SK-N-SH (cell line): ENCODE data around the gene CACNA2D3. TPM values are rescaled to one million over a fixed set of nuclear protein-coding genes. Genes with fewer than 3 reads are reported as not detected.

Source experiments
- CTCF ChIA-PET: fragments of 300-600, 350-600 bp; formaldehyde crosslinking; extraction: SDS; loops from one replicate; lab custom pipeline; 2021; lab: Yijun Ruan, JAX
- POLR2A ChIA-PET: fragments of 350-600 bp; sonication (Branson Sonifier 250); formaldehyde crosslinking; extraction: SDS; loops from one replicate; lab custom pipeline; 2020; ENCODE audit warnings: antibody characterized with exemption, inconsistent platforms; lab: Yijun Ruan, JAX
- DNase-seq: peaks from one replicate; pipeline ENCODE4 v3.0.0; 2012
- H2AFZ ChIP-seq: fragments of 200-600 bp; sonication (generic); 2 replicates; pipeline ENCODE4 v1.8.1; 2016; ENCODE audit warnings: antibody characterized with exemption, mild to moderate bottlenecking, low read depth
- H3F3A ChIP-seq: fragments of 200-600 bp; sonication (generic); replicated peaks from 2 replicates; pipeline ENCODE3; 2016; ENCODE audit warnings: antibody characterized with exemption, mild to moderate bottlenecking; ENCODE audit not compliant: insufficient read depth
- H3K27ac ChIP-seq, 2 experiments: fragments of 200-500 bp in 1 of 2; fragments of 200-600 bp in 1 of 2; sonication (Bioruptor generic) in 1 of 2; sonication (generic), shearing (Covaris generic) in 1 of 2; 2 replicates each; pipeline versions ENCODE4 v1.5.1 to v1.6.1; 2014 to 2016; ENCODE audit warnings: low read depth in 2 of 2, inconsistent platforms in 1 of 2, low read length in 1 of 2, mild to moderate bottlenecking in 1 of 2, mixed read lengths in 1 of 2
- H3K27me3 ChIP-seq: fragments of 200-600 bp; sonication (generic), shearing (Covaris generic); 2 replicates; pipeline ENCODE4 v1.6.1; 2016; ENCODE audit warnings: mixed run types; ENCODE audit not compliant: insufficient read depth
- H3K36me3 ChIP-seq, 2 experiments: fragments of 200-500 bp in 1 of 2; fragments of 200-600 bp in 1 of 2; sonication (Bioruptor generic) in 1 of 2; sonication (generic) in 1 of 2; replicated peaks in 1 of 2; 2 replicates each; pipeline versions ENCODE3 to v1.5.1; 2014 to 2016; ENCODE audit warnings: low read length in 1 of 2, mild to moderate bottlenecking in 1 of 2; ENCODE audit not compliant: insufficient read depth in 2 of 2, control insufficient read depth in 1 of 2
- H3K4me1 ChIP-seq, 2 experiments: fragments of 200-500 bp in 1 of 2; fragments of 200-600 bp in 1 of 2; sonication (Bioruptor generic) in 1 of 2; sonication (generic), shearing (Covaris generic) in 1 of 2; 2 replicates each; pipeline versions ENCODE4 v1.5.1 to v1.6.1; 2014 to 2016; ENCODE audit warnings: low read depth in 1 of 2, low read length in 1 of 2, mixed run types in 1 of 2; ENCODE audit not compliant: insufficient read depth in 2 of 2, control insufficient read depth in 1 of 2
- H3K4me2 ChIP-seq: fragments of 200-600 bp; sonication (generic), shearing (Covaris generic); 2 replicates; pipeline ENCODE4 v1.6.1; 2017; ENCODE audit warnings: mixed run types
- H3K4me3 ChIP-seq, 2 experiments: fragments of 200-500 bp in 1 of 2; fragments of 200-600 bp in 1 of 2; sonication (Bioruptor generic) in 1 of 2; sonication (generic), shearing (Covaris generic) in 1 of 2; 2 replicates each; pipeline versions ENCODE4 v1.5.1 to v1.8.1; 2014 to 2016; ENCODE audit warnings: low read depth in 2 of 2, inconsistent platforms in 1 of 2, low read length in 1 of 2, mild to moderate bottlenecking in 1 of 2, mixed read lengths in 1 of 2, moderate library complexity in 1 of 2
- H3K79me2 ChIP-seq: fragments of 200-600 bp; sonication (generic); 2 replicates; pipeline ENCODE4 v1.8.1; 2017; ENCODE audit warnings: mild to moderate bottlenecking; ENCODE audit not compliant: insufficient read depth
- H3K9ac ChIP-seq: fragments of 200-600 bp; sonication (generic); 2 replicates; pipeline ENCODE4 v1.6.1; 2017; ENCODE audit warnings: mixed run types
- H3K9me2 ChIP-seq: fragments of 200-600 bp; sonication (generic); 2 replicates; pipeline ENCODE4 v1.6.1; 2017; ENCODE audit warnings: mixed run types
- H3K9me3 ChIP-seq: fragments of 200-600 bp; sonication (generic); 2 replicates; pipeline ENCODE4 v1.6.1; 2017; ENCODE audit warnings: mixed run types, mild to moderate bottlenecking, moderate library complexity
- H4K20me1 ChIP-seq: fragments of 200-600 bp; sonication (generic); 2 replicates; pipeline ENCODE4 v1.6.1; 2017; ENCODE audit warnings: mild to moderate bottlenecking, mixed run types; ENCODE audit not compliant: insufficient read depth
- ELF1 ChIP-seq: IDR thresholded peaks from 2 replicates; pipeline ENCODE4 v1.4.0; 2012
- PBX3 ChIP-seq: IDR thresholded peaks from 2 replicates; pipeline ENCODE4; 2012
- SMC3 ChIP-seq: IDR thresholded peaks from 2 replicates; pipeline ENCODE4 v1.6.1; 2012; ENCODE audit warnings: low read depth, low read length, improper control_type of control experiment
- YY1 ChIP-seq: IDR thresholded peaks from 2 replicates; pipeline ENCODE4 v1.4.0; 2012; ENCODE audit warnings: low read depth, mild to moderate bottlenecking
- WGBS: methylation state at CpG from one replicate; pipeline ENCODE4 v1.1.6; 2017; ENCODE audit warnings: low lambda C conversion rate; 5-methylcytosine and 5-hydroxymethylcytosine counted together
- polyA plus RNA-seq, 3 experiments: library from polyadenylated mRNA; depleted of rRNA; stranded (reverse); fragments of >200 nt; gene quantifications; 2 replicates each; pipeline ENCODE4 v1.2.3, GENCODE V29; 2012
- TF ChIP-seq, protein P1 (sequence below): IDR thresholded peaks from 2 replicates; pipeline ENCODE4 v1.6.1; 2012; ENCODE audit warnings: mild to moderate bottlenecking, low read depth, low read length, moderate library complexity

The CACNA2D3 gene
- polyA plus RNA-seq, 1 of the 3 experiments (the other 2 are of a cell fraction) = 0.15 TPM

DNA sequence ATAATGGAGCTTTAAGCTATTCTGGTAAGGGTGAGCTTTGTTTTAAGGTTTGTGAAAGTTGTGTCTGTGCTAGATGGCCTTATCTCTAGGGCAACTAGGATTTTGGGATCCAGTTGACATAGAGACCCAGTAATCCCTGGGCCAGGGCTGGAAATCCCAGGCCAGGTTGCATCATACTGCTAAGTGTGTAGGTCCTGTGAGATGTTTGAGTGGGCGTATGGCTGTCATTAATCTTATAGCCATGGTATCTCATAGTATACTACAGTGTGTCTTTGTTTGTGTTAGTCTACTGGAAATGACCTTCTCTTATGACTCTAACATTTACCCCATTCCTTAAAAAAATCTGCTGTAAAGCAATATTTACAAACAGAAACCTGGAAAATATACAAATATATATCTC, 151.4 kb downstream of the CACNA2D3 start:
- ChIA-PET CTCF (no interaction called here), POLR2A (no interaction called here)
- DNase-seq = no peak
- H2AFZ ChIP-seq = no peak overlapping the region
- H3F3A ChIP-seq = no peaks in the 10 kb centered on the region
- H3K27ac ChIP-seq = no peak overlapping the region
- no peak overlapping the region for H3K4me3 ChIP-seq
- no peaks in the 10 kb centered on the region for H3K9me3 ChIP-seq
- H3K9ac ChIP-seq = no peak overlapping the region
- H3K4me1 ChIP-seq = no peaks in the 10 kb centered on the region; a peak in 1 of 4 replicates
- H4K20me1 ChIP-seq = no peaks in the 10 kb centered on the region
- no peaks in the 10 kb centered on the region for H3K36me3 ChIP-seq
- no peaks in the 10 kb centered on the region for H3K79me2 ChIP-seq
- WGBS = 29% methylated on average over 1 of the region's 1 CpG
- no peak overlapping the region for H3K4me2 ChIP-seq
- no peaks in the 10 kb centered on the region for H3K9me2 ChIP-seq
- TF ChIP-seq PBX3 = no peak
- TF ChIP-seq, protein P1, sequence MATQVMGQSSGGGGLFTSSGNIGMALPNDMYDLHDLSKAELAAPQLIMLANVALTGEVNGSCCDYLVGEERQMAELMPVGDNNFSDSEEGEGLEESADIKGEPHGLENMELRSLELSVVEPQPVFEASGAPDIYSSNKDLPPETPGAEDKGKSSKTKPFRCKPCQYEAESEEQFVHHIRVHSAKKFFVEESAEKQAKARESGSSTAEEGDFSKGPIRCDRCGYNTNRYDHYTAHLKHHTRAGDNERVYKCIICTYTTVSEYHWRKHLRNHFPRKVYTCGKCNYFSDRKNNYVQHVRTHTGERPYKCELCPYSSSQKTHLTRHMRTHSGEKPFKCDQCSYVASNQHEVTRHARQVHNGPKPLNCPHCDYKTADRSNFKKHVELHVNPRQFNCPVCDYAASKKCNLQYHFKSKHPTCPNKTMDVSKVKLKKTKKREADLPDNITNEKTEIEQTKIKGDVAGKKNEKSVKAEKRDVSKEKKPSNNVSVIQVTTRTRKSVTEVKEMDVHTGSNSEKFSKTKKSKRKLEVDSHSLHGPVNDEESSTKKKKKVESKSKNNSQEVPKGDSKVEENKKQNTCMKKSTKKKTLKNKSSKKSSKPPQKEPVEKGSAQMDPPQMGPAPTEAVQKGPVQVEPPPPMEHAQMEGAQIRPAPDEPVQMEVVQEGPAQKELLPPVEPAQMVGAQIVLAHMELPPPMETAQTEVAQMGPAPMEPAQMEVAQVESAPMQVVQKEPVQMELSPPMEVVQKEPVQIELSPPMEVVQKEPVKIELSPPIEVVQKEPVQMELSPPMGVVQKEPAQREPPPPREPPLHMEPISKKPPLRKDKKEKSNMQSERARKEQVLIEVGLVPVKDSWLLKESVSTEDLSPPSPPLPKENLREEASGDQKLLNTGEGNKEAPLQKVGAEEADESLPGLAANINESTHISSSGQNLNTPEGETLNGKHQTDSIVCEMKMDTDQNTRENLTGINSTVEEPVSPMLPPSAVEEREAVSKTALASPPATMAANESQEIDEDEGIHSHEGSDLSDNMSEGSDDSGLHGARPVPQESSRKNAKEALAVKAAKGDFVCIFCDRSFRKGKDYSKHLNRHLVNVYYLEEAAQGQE = no peak
- no peaks in the 10 kb centered on the region for H3K27me3 ChIP-seq

GRCh38 chr3:54274607-54275006, 152.3 kb downstream of the CACNA2D3 start:
- Histone ChIP-seq H3K79me2 (no peaks in the 10 kb centered on the region), H3K9me3 (no peaks in the 10 kb centered on the region), H3K4me2 (no peak overlapping the region), H2AFZ (no peak overlapping the region), H3F3A (no peaks in the 10 kb centered on the region), H3K27ac (no peak overlapping the region), H3K9me2 (no peaks in the 10 kb centered on the region), H4K20me1 (no peaks in the 10 kb centered on the region), H3K27me3 (no peaks in the 10 kb centered on the region)
- no peak for TF ChIP-seq ELF1
- TF ChIP-seq, all 33 proteins: peak for 0
- ChIA-PET CTCF (no interaction called here), POLR2A (no interaction called here)
- no peak overlapping the region for H3K9ac ChIP-seq
- H3K36me3 ChIP-seq = no peaks in the 10 kb centered on the region
- H3K4me3 ChIP-seq = no peak overlapping the region
- H3K4me1 ChIP-seq = no peaks in the 10 kb centered on the region; a peak in 1 of 4 replicates
- 16% methylated on average over 4 of the region's 4 CpGs for WGBS
- DNase-seq = no peak

DNA sequence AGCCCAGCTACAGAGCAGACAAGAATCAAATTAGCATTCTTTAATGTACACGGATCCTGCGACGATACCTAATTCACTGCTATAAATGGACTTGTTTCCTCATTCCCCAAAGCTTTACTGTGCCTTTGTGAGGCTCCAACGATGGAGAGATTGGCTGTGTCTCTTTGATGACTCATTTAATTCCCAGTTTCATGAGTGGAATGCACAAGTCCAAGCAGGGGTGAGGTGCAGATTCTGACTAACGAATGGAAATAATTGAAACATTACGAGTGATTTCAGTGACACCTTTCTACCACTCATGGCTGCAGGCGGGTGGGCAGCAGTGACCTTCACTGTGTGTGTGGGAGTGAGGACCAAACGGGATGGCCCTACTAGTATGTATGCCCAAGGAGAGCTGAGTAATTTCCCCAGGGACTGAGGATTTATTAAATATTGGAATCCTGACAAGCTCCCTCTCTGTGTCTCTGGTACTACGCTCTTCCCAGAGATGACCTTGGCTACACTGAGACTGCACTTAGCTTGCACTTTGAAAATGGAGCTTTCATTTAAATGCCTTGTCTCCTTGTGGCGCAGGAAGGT, 156.7 kb downstream of the CACNA2D3 start:
- TF ChIP-seq YY1 = no peak
- no peak for TF ChIP-seq SMC3
- 36% methylated on average over 10 of the region's 10 CpGs for WGBS
- CTCF ChIA-PET = interaction anchor here (2.3 kb wide), 1 partner anchor 340 kb away, joined by 7 read pairs; no protein-coding TSS in a partner anchor
- H4K20me1 ChIP-seq = no peaks in the 10 kb centered on the region
- no peak overlapping the region for H3K9ac ChIP-seq
- no peak overlapping the region for H2AFZ ChIP-seq
- DNase-seq = no peak
- POLR2A ChIA-PET = no interaction called here
- no peak overlapping the region for H3K4me3 ChIP-seq
- no peak overlapping the region for H3K27ac ChIP-seq
- H3K9me3 ChIP-seq = no peaks in the 10 kb centered on the region
- H3K27me3 ChIP-seq = no peaks in the 10 kb centered on the region
- H3K9me2 ChIP-seq = no peaks in the 10 kb centered on the region
- no peak overlapping the region for H3K4me2 ChIP-seq
- H3K4me1 ChIP-seq = no peaks in the 10 kb centered on the region; a peak in 1 of 4 replicates
- no peaks in the 10 kb centered on the region for H3K79me2 ChIP-seq
- H3K36me3 ChIP-seq = no peaks in the 10 kb centered on the region
- no peaks in the 10 kb centered on the region for H3F3A ChIP-seq
